ENCODE results near the gene DNAJB13.

DNAJB13 gene

GRCh38 chr11:74005721-74006517 is 55.1 kb downstream of the DNAJB13 start:
- no peak for DNase-seq (ENCODE audit: low read depth)
- TF ChIP-seq, protein P1, sequence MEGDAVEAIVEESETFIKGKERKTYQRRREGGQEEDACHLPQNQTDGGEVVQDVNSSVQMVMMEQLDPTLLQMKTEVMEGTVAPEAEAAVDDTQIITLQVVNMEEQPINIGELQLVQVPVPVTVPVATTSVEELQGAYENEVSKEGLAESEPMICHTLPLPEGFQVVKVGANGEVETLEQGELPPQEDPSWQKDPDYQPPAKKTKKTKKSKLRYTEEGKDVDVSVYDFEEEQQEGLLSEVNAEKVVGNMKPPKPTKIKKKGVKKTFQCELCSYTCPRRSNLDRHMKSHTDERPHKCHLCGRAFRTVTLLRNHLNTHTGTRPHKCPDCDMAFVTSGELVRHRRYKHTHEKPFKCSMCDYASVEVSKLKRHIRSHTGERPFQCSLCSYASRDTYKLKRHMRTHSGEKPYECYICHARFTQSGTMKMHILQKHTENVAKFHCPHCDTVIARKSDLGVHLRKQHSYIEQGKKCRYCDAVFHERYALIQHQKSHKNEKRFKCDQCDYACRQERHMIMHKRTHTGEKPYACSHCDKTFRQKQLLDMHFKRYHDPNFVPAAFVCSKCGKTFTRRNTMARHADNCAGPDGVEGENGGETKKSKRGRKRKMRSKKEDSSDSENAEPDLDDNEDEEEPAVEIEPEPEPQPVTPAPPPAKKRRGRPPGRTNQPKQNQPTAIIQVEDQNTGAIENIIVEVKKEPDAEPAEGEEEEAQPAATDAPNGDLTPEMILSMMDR (IDR thresholded peaks at IDR 0.05; ENCODE audit: low read depth, low read length, missing control alignments), result no peak
- H3K4me3 ChIP-seq (ENCODE audit: low read depth, low read length), result no peak overlapping the region

GRCh38 chr11:74006743-74007304 is 56.0 kb downstream of the DNAJB13 start:
- no peak for DNase-seq (ENCODE audit: low read depth)
- TF ChIP-seq, protein P1 (IDR thresholded peaks at IDR 0.05; ENCODE audit: low read depth, low read length, missing control alignments), result no peak
- no peak overlapping the region for H3K4me3 ChIP-seq (ENCODE audit: low read depth, low read length)

- TF ChIP-seq, protein P1 (IDR thresholded peaks at IDR 0.05; ENCODE audit: low read depth, low read length, missing control alignments), result no peak
- H3K4me3 ChIP-seq (ENCODE audit: low read depth, low read length), result no peak overlapping the region
- DNase-seq (ENCODE audit: low read depth), result no peak
These were observed 57.0 kb downstream of the DNAJB13 start for GRCh38 chr11:74007691-74008372.

- DNase-seq (ENCODE audit: low read depth), result no peak
- no peak within 1 kb of the TSS for H3K4me3 ChIP-seq (ENCODE audit: low read depth, low read length)
- TF ChIP-seq, protein P1 (IDR thresholded peaks at IDR 0.05; ENCODE audit: low read depth, low read length, missing control alignments), result no peak
These were observed 57.8 kb downstream of the DNAJB13 start, which contains the start of gene UCP3 for GRCh38 chr11:74008373-74009229. Gene UCP3, minus strand, starts transcription at chr11:74009085. Its CDS starts 2,043 bp downstream, at chr11:74007042.

DNA sequence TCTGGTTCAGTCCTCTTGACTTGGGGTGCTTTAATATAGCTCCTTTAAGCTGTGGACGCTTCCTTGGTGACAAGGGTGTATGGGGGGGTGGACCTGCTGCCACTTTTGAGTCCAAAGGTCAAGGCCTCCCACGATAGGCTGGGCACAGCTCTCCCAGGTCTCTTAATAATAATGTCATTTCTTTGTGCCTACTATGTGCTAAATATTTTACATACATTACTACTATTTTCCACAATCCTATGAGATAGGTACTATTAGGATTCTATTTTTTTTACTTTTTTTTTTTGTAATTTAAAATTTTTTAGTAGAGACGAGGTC is 58.4 kb downstream of the DNAJB13 start:
- TF ChIP-seq, protein P1 (IDR thresholded peaks at IDR 0.05; ENCODE audit: low read depth, low read length, missing control alignments), result no peak
- no peak for DNase-seq (ENCODE audit: low read depth)

DNA sequence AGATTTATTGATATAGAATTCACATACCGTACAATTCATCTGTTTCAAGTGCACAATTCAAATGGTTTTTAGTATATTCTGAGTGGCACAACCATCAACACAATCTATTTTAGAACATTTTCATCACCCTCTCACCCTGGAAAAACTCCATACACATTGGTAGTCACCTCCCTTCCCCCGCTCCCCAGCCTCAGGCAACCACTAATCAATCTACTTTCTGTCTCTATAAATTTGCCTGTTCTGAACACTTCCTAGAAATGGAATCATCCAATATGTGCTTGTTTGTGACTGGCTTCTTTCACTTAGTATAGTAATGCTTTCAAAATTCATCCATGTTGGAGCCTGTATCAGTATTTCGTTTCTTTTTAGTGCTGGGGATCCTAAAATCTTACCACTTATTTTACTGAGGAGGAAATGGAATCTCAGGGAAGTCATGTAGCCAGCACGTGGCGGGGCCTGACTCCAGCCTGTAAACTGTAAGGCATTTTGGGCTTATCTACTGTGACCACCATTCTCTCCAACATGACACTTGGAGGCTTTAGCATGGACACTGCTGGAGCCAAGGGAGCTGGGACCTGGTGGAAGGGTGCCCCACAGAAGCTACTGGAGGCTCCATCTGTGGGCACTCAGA is 59.0 kb downstream of the DNAJB13 start:
- TF ChIP-seq, protein P1 (IDR thresholded peaks at IDR 0.05; ENCODE audit: low read depth, low read length, missing control alignments), result no peak
- no peak for DNase-seq (ENCODE audit: low read depth)
- no peak overlapping the region for H3K4me3 ChIP-seq (ENCODE audit: low read depth, low read length)

More for the DNA sequence above, 58.4 kb downstream of the DNAJB13 start:
- no peak overlapping the region for H3K4me3 ChIP-seq (ENCODE audit: low read depth, low read length)
